Cortex of kidney (tissue), 1 donor: ENCODE measurements around the gene EFCAB5.
"Not testable (repeated sequence)": the region's sequence is repeated elsewhere in the genome, so short reads cannot be mapped to it uniquely, and the experiment has no call there.

Experiments
- DNase-seq: peaks from one replicate; lab custom pipeline; 2025; lab: John Stamatoyannopoulos, UW

EFCAB5 gene

DNA sequence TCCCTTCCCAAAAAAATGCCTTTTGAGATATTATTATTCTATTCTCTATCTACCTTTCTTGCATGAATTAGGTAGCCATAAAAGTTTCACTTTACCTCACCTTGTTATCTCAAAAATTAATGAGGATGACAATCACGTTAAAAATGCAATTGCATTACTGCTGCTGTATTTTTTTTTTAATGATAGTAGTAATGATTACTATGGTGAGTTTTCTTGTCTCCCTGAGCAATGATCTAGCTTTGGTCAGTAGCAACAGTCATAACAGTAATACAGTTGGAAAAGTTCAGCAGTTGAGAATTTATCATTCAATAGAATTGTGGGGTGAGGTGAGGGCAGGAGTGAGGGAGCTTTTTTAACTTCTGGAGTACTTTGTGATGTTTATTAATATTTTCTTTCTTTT is at the start of gene EFCAB5:
EFCAB5 (plus strand) TSS at position 301 of the 400 bp plus-strand sequence. CDS start 163 bp downstream, outside the sequence.
- DNase-seq, result no peak

GRCh38 chr17:29892201-29892600 is 49.2 kb upstream of the EFCAB5 start:
- DNase-seq, result no peak

- not testable (repeated sequence) for DNase-seq
Measured at GRCh38 chr17:29897136-29897535, 44.3 kb upstream of the EFCAB5 start.

- DNase-seq, result no peak
Measured at GRCh38 chr17:29903471-29903870, 38.0 kb upstream of the EFCAB5 start.

DNA sequence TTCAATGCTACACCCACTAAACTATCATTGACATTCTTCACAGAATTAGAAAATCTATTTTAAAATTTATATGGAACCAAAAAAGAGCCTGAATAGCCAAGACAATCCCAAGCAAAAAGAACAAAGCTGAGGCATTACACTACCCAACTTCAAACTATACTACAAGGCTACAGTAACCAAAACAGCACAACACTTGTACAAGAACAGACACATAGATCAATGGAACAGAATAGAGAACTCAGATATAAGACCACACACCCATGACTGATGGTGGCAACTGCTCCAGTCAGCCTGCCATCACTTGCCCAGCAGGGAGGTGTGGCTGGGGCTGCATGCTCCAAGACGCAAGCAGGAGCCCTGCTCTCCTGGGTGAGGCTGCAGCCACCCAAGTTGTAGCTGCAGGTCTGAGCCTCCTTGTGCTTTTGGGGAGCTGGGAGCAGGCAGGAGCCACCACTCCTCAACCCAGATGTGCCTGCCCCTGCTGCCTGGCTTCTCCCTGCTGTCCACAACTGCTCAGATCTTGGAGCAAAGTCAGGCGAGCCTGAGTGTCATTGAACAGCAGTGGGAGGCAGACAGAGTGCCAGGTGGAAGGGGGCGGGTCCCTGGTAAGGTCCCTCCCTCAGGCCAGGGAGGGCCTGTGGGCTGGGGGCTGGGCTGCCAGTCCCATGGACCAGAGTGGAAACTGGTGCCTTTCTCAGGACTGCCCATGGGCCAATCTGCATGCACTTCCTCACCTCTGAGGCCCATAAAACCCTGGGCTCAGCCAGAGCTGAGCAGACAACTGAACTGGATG is 36.2 kb upstream of the EFCAB5 start:
- DNase-seq, result no peak

DNA sequence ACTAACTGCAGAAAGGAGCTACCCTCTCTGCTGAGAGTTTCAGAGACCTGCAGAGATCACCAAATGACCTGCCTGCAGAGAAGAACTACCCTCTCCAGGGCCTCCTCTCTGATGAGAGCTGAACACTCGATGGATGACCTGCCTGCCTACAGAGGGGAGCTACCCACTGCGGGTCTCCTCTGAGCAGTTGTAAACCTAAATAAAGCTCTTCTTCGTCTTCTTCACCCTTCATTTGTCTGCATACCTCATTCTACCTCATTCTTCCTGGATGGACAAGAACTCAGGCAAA is 35.6 kb upstream of the EFCAB5 start:
- no peak for DNase-seq

GRCh38 chr17:29906969-29907368 is 34.5 kb upstream of the EFCAB5 start:
- DNase-seq, result no peak

DNA sequence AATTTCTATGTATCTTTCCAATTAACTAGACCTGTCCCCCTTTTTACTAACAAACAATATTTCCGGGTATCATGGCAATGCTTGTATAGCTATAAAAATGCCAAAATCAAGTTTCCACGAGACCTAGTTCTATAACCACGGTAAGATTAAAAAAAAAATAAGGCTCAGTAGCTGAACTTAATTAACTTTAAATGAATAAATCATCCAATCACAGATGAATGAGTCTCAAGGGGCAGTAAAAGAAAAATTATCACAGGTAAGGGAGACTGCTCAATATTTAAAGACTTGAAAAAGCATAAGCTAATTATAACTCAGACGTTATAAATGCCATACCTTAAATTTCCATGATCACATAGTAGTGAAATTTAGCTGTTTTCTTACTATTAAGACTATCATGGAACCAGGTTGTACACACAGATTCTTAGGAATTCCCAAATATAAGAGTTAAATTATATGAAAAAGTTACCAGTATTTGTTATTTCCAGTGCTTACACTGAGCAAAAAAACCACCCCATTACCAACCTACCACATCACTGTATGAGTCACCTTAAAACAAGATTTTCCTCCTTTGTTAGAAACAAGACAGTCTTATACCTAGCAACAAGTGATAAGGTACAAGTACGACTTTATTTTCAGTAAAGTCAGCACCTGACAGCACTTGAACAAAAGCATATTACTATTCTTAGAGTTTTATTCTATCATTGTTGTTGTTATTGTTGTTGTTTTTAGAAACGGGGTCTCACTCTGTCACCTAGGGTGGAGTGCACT is 32.0 kb upstream of the EFCAB5 start:
- DNase-seq, result no peak

- no peak for DNase-seq
Measured at GRCh38 chr17:29911641-29912177, 29.7 kb upstream of the EFCAB5 start.

- DNase-seq, result no peak
Measured at GRCh38 chr17:29914819-29915537, 26.5 kb upstream of the EFCAB5 start.

GRCh38 chr17:29918016-29918415 is 23.4 kb upstream of the EFCAB5 start:
- no peak for DNase-seq

- no peak for DNase-seq
Measured at GRCh38 chr17:29918922-29919856, 22.2 kb upstream of the EFCAB5 start.

- DNase-seq, result no peak
Measured at GRCh38 chr17:29924786-29925185, 16.6 kb upstream of the EFCAB5 start.

- DNase-seq, result no peak
Measured at GRCh38 chr17:29927546-29927945, 13.9 kb upstream of the EFCAB5 start.

DNA sequence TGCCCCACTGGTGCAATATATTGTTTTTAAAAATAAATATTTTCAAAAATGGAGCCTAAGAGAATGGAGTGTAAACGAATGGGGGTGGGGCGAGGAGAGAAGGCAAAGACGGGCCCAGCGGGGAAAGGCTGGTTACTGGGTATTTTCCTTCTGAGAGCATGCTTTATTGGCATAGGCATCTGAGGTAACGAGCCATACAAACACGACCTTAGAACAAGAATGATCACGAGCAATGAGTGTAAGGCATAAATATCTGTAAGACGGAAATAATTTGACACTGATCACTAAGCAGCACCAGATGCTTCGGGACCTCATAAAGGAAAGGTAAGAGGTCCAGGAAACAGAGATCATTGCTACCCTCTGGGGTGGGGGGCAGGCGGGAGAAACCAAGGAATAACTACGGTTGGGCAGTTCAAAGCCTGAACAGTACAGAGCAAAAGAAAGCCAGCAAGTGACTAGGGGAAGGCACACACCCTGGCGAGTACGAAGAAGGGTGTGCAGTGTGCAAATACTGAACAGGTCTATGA is 12.4 kb upstream of the EFCAB5 start:
- no peak for DNase-seq

GRCh38 chr17:29929533-29930408 is 11.7 kb upstream of the EFCAB5 start, which contains the start of gene SSH2:
Gene SSH2 (minus strand): TSS chr17:29930228. CDS start chr17:29930000, 228 bp downstream.
- no peak for DNase-seq

- DNase-seq, result no peak
Measured at GRCh38 chr17:29930409-29931010, 10.9 kb upstream of the EFCAB5 start.

DNA sequence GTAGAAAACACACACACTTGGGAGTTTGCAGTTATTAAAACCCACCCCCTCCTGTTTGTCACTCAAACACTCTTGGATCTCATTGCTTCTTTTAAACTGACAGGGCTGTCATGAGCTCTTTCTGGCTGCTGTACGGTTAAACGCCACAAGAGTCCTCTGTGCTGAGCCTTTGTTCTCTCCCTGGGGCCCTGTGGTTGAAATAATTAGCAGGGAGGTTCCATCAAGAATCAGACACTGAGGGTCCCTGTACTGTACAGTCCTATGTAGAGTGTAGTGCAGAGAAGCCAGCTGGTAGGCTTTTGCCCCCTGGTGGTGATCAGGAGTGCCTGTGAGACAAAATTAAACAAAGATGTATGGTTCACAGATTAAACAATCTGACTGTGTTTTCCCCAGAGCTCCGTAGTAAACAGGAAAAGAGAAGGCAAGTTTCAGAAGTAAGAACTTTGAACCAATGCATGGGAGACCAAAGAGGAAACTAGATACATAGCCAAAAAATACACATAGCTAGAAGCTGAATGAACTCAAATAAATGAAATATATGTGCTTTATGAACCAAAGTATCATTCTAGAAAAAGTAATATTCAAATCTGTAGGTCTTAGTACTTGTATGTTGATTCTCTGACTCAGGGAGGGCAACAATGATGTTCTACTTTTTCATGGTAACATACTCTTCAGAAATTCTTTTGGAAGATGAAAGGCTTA is 10.1 kb upstream of the EFCAB5 start:
- DNase-seq, result no peak

- no peak for DNase-seq
Measured at GRCh38 chr17:29933379-29933778, 8.1 kb upstream of the EFCAB5 start.
